Measurements from ENCODE around the gene RELCH. TPM values are rescaled to one million over a fixed set of nuclear protein-coding genes. Genes with fewer than 3 reads are reported as not detected.
A peak's percentile ranks its signal among the peaks of the same experiment; 100 is the strongest.

Gene RELCH
- total RNA-seq, 2 donors from 2014 or later = 38.9 to 56.3 TPM

DNA sequence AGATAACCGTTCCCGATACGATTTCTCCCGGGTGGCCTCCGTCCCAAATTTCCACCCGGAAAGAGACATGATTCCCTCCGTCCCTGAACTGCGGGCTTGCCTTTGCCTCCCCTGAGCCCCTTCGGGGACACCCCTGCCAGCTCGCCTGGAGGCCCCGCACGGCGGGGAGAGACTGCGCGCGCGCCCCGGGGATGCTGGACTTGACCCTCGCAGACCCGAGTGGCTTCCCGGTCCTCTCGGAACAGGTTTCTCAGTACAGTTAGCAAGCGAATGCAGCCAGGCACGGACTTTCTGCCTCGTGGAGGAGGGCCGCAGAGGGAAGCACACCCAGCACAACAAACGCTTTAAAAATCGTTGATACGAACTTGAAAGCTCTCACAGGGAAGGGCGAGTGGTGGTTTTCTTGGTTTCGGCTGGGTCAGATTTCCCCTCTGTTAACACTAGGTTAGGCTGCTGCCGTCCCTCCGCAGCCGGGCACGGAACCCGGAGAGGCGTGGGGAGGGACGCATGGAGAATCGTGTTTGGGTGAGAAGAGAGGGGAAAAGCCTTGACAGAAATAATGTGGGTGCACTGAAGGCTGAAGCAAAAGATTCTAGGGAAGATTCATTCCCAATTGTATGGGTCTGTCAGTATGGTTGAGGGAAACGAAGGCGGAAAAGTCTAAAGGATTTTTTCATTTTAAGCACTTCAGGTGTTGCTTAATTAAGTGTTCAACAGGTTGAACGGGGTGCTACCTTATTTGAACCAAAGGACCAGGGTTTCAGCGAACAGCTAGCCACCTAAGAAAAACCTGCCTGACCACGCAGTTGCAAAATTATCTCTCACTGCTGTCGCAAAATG, 139.0 kb downstream of the RELCH start:
- Mint-ChIP-seq H3K4me1 (ENCODE audit: low read depth in 2 of 2) (peaks cover 37 to 44% of the 10 kb centered on the region in 2 donors), H3K4me3 (peak overlapping the region; percentile 89), H3K36me3 (no peaks in the 10 kb centered on the region), H3K9me3 (no peaks in the 10 kb centered on the region), H3K27me3 (peaks cover 54 to 74% of the 10 kb centered on the region in 2 donors), H3K27ac (no peak overlapping the region)
- no peak for DNase-seq (ENCODE audit: low spot score)
- ATAC-seq = peak in 1 of 2 donors; percentile 19

DNA sequence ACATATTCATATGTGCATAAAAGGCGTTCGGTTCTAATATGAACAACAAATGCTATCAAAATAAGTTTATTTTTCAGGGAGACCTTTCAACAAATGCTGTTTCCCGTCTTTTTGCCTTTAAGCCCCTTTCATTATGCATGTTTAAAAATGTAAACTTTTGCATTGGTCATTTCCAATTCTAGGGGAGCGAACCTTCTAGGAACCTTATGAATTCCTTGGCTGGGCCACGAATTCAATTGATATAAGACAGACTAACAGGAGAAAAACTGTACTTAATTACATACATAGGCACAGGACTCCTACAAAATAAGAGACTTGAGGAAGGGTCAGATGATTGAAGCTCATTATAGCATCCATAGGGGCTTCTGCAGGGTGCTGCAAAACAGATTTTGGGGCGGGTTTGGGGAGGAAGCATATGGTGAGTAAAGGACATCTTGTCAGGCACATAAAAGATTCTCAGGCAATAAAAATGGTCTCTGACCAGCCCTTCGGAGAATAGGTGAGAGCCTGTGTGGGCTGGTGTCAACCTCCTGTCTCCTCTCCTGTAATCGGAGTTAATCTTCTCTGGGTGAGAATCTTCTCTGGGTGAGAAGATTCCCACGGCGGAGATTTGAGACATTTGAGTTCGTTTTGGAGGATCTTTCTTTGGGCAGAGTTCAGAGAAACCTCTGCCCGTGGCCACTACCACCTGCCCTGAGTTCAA, 139.7 kb downstream of the RELCH start:
- Mint-ChIP-seq H3K9me3 (no peaks in the 10 kb centered on the region), H3K27ac (no peak overlapping the region), H3K4me1 (ENCODE audit: low read depth in 2 of 2) (peaks cover 43 to 51% of the 10 kb centered on the region in 2 donors), H3K27me3 (peaks cover 56 to 73% of the 10 kb centered on the region in 2 donors), H3K36me3 (no peaks in the 10 kb centered on the region), H3K4me3 (peak overlapping the region; percentile 89)
- DNase-seq (ENCODE audit: low spot score) (no peak), ATAC-seq (no peak)

DNA sequence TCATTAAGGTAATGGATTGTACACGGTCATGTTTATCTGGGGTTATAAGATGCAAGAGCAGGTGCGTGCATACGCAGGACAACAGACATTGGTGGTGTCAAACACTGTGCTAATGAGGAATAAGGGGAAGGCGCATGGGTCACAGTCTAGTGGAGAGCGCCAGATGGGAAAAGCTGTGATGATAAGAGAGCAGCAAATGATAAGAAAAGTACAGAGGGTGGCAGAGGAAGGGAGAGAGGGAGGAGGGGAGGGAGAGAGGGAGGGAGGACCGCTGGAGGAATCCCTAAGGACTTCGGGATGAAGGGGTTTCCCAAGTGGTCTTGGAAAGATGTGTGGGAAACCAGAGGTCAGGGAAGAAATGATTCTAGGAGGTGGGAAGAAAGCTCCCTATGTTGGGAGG, 140.9 kb downstream of the RELCH start:
- peaks cover 55 to 72% of the 10 kb centered on the region in 2 donors for H3K27me3 Mint-ChIP-seq
- no peak overlapping the region for H3K27ac Mint-ChIP-seq
- H3K4me1 Mint-ChIP-seq (ENCODE audit: low read depth in 2 of 2) = peaks cover 46 to 54% of the 10 kb centered on the region in 2 donors
- no peaks in the 10 kb centered on the region for H3K9me3 Mint-ChIP-seq
- H3K36me3 Mint-ChIP-seq = no peaks in the 10 kb centered on the region
- no peak overlapping the region for H3K4me3 Mint-ChIP-seq
- ATAC-seq = no peak
- DNase-seq (ENCODE audit: low spot score) = no peak

DNA sequence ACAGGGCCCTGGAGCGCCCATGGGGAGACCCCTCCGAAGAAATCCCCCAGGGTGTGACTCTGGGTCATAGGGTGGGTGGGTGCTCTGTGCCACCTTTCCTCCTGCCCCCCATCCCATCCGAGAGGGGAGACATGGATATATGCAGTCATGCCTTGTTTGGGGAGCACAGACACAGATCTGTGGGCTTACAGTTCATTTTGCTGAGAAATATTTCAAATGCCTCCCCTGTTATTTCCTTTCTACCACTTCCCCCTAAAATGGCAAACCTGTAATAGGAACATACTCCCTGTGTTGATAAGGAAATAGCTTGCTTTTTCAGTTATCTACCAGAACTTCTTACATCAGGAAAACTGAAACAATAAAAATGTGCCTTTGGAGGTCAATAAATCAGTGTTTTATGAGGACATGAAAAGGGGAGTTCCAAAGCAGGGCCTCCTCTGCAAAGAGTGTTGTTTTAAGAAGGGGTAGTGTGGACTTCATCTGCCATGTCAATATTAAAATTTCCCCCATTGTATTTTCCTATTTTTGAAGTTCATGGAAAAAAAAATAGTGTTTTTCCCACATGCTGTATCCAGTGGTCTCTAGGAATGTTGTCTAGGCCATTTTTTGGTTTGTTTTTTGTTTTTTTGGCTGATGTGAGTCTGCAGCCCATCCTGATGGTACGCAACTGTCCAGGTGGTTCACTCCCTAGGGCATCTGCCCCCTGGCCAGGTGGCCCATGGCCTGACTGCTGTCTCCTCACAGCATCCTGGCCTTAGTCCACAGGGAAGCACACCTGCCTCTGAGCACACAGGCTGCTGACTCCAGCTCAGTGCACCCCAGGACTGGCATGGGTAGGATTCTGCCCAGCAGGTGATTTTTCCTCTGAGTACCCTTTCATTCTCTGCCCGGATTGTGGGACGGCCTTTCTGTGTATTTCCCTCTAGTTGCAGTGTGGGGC, 141.8 kb downstream of the RELCH start:
- Mint-ChIP-seq H3K27ac (peak overlapping the region in 1 of 2 donors; percentile 26), H3K4me3 (peak overlapping the region; percentile 75), H3K27me3 (peaks cover 49 to 64% of the 10 kb centered on the region in 2 donors), H3K9me3 (no peaks in the 10 kb centered on the region), H3K4me1 (ENCODE audit: low read depth in 2 of 2) (peaks cover 46 to 51% of the 10 kb centered on the region in 2 donors), H3K36me3 (no peaks in the 10 kb centered on the region)
- DNase-seq (ENCODE audit: low spot score) (no peak), ATAC-seq (no peak)

DNA sequence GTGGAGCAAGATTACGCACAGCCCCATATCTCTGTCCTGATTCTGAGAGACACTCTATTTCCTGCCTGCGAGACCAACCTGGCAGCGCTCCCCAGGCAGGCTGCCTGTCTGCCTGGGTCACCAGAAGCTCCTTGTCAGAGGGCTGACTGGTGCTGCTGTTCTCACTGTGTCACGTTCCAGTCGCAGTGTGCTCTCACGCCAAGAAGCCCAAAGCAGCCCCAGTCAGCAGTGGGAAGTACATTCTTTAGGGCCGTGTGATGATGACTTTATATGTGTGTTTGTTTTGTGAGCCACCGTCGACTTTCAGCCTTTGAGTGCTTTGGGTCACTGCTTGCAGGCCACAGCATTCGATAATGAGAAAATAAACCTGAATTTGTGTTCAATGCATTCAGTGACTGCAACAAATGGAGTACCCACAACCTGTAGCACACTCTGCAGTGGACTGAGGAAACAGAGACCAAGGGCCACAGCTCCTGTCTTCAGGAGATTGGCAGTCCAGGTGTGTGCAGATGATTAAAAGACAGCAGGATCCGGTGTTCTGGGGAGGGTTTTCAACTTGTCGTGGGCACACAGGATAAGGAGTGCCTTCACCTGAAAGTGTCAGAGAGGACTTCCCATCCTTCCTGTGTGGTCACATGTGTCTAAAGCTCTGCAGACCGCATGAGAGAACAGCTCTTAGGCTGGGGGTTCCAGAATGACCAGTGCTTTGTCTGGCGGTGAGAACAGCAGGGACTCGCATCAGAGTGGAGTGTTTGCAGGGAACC, 142.8 kb downstream of the RELCH start:
- H3K4me3 Mint-ChIP-seq = peak overlapping the region; percentile 75
- H3K27me3 Mint-ChIP-seq = peaks cover 43 to 54% of the 10 kb centered on the region in 2 donors
- peak overlapping the region; percentile 26 to 30 for H3K27ac Mint-ChIP-seq
- no peaks in the 10 kb centered on the region for H3K9me3 Mint-ChIP-seq
- peaks cover 40 to 42% of the 10 kb centered on the region in 2 donors for H3K4me1 Mint-ChIP-seq (ENCODE audit: low read depth in 2 of 2)
- ATAC-seq = peak; percentile 60 to 64
- DNase-seq (ENCODE audit: low spot score) = no peak
- H3K36me3 Mint-ChIP-seq = no peaks in the 10 kb centered on the region

DNA sequence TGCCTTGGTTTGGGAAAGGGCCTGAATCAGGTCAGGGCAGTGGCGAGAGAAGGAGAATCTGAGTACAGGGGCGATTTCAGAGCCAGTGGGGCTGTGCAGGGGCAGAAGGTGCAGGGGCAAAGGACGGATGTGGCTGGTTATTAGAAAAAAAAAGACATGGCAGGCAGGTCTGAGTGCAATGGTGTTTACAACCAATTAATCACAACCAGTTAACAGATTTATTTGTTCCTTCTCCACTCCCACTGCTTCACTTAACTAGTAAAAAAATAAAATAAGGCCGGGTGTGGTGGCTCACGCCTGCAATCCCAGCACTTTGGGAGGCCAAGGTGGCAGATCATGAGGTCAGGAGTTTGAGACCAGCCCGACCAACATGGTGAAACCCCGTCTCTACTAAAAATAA, 143.6 kb downstream of the RELCH start:
- H3K36me3 Mint-ChIP-seq = no peaks in the 10 kb centered on the region
- peaks cover 40 to 42% of the 10 kb centered on the region in 2 donors for H3K4me1 Mint-ChIP-seq (ENCODE audit: low read depth in 2 of 2)
- peaks cover 43 to 54% of the 10 kb centered on the region in 2 donors for H3K27me3 Mint-ChIP-seq
- peak overlapping the region in 1 of 2 donors; percentile 26 for H3K27ac Mint-ChIP-seq
- peak overlapping the region; percentile 75 for H3K4me3 Mint-ChIP-seq
- DNase-seq (ENCODE audit: low spot score) = no peak
- no peaks in the 10 kb centered on the region for H3K9me3 Mint-ChIP-seq
- ATAC-seq = no peak

DNA sequence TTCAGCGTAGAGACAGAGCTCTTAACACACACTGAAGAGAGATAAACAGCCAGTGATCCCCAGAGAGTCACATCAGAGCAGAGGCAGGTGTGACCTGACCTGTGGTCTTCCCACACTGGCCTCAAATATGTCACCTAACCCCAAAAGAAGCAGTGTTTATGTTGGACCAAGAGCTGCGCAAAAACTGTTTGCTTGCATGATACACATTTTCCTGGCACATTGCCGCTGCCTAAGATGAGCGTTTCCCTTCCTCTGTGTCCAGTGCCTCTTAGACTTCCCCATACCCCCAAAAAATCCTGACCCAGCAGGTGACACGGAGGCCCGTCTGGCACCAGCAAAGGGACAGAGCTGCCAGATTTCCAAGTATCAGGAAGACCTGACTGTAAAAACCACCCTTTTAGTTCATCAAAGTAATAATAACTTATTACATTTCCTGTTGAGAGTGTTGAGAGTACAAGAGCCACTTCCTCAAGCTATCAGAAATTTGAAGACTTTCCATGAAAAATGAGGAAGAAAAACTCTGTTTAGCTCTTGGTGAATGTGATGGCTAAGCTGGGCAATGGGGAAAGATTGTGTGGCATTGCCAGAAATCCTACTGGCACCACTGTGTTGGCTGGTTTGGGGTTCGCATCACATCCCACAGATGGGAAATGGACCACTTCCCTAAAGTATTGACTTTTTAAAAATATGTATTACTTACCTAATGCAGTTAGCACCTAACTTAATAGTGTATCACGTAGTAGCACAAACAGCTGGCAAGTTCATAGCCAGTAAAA, 144.7 kb downstream of the RELCH start:
- Mint-ChIP-seq H3K9me3 (no peaks in the 10 kb centered on the region), H3K36me3 (no peaks in the 10 kb centered on the region), H3K4me1 (ENCODE audit: low read depth in 2 of 2) (peaks cover 31 to 32% of the 10 kb centered on the region in 2 donors), H3K4me3 (peak overlapping the region; percentile 5), H3K27me3 (peaks cover 36 to 44% of the 10 kb centered on the region in 2 donors), H3K27ac (no peak overlapping the region)
- no peak for DNase-seq (ENCODE audit: low spot score)
- peak; percentile 48 for ATAC-seq

DNA sequence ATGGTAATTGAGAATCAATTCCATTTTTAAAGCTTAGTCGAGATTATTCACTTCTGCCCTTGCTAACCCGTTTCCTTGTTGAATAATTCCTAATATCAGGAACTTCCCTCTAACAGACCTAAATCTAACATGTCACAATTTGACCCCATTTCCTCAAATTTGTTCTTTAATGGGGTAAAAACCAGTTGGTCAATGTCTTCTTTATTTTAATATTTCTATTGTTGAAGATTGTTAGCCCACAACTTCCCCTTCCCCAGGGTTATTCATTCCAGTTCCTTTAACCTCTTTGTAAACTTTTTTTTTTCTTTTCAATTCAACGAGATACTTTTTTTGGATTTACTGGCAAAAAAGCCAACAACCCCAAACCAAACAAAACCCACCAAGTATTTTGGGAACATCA, 145.4 kb downstream of the RELCH start:
- H3K9me3 Mint-ChIP-seq = no peaks in the 10 kb centered on the region

DNA sequence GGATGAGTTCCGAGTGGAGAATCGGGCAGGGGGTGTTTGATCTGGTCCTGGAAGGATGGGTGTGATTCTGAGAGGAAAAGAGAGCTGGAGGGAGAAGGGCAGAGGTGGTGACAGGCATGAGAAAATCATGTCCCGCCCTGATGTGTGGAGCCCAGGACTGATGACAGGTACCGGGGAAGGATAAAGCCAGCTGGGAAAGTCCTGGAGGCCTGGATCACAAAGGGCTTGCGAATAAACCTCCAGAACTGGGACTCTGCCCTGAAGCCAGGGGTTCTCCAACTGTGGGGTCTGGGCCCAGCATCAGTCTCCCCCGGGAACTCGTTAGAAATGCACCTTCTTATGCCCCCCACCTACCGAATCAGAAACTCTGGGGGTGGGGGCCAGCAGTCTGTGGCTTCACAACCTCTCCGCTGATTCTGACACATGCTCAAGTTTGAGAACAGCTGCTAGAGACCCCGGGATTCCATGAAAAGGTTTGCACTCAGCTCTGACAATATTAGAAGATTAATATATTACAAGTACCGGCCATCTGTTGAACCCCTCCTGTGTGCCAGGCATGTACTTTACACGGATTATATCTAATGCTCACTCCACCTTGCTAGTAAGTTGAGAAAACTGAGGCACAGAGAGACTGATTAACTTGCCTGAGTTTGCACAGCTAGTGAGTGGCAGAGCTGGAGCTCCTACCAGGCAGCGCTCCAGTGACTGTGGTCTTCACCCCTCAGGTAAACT, 146.1 kb downstream of the RELCH start:
- DNase-seq (ENCODE audit: low spot score) (no peak), ATAC-seq (no peak)
- Mint-ChIP-seq H3K36me3 (no peaks in the 10 kb centered on the region), H3K4me3 (no peak overlapping the region), H3K27me3 (peaks cover 34 to 41% of the 10 kb centered on the region in 2 donors), H3K4me1 (ENCODE audit: low read depth in 2 of 2) (peaks cover 25% of the 10 kb centered on the region in 2 donors), H3K27ac (no peak overlapping the region), H3K9me3 (no peaks in the 10 kb centered on the region)

More for the DNA sequence above, 145.4 kb downstream of the RELCH start:
- H3K27ac Mint-ChIP-seq = no peak overlapping the region
- H3K36me3 Mint-ChIP-seq = no peaks in the 10 kb centered on the region
- peaks cover 35 to 41% of the 10 kb centered on the region in 2 donors for H3K27me3 Mint-ChIP-seq
- ATAC-seq (no peak), DNase-seq (ENCODE audit: low spot score) (no peak)
- peaks cover 29 to 31% of the 10 kb centered on the region in 2 donors for H3K4me1 Mint-ChIP-seq (ENCODE audit: low read depth in 2 of 2)
- H3K4me3 Mint-ChIP-seq = no peak overlapping the region

DNA sequence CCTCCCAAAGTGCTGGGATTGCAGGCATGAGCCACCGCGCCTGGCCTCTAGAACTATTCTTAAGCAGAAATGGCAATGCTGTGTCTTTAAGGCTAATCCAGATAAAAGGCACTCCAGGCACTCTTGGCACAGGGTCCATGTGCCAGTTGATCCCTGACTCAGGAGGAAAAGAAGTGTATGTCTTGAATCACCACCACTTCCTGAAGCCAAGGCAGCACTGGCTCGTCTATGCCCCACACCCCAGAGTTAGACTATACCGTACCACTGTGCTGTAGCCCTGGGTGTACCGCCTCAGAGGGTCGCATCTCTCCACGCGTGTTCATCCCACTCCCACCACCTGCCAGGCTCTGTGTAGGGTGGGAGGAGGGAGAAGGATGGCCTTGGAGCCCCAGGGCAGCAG, 147.1 kb downstream of the RELCH start:
- Mint-ChIP-seq H3K9me3 (no peaks in the 10 kb centered on the region), H3K27me3 (peaks cover 33 to 40% of the 10 kb centered on the region in 2 donors), H3K4me3 (no peak overlapping the region), H3K27ac (no peak overlapping the region), H3K4me1 (ENCODE audit: low read depth in 2 of 2) (peaks cover 24 to 28% of the 10 kb centered on the region in 2 donors), H3K36me3 (no peaks in the 10 kb centered on the region)
- ATAC-seq (no peak), DNase-seq (ENCODE audit: low spot score) (no peak)

DNA sequence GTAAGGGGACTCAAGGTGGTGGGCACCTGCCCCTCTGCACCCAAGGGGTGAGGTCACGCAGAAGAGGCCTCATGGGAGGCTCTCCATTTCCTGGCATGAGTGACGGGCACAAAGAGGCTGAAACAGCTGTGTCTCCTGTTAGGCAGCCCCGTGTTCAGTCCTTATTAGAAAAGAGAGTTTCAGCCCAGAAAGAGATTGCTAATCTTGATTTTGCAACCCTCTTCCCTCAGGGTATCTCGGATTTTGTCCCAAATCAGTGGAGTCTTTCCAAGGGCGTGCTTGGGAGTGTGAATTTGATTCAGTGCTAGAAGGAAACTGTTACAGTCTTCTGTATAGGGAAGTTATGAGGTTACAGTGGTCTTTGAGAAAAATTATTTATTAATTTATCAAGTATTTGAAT, 148.4 kb downstream of the RELCH start:
- H3K9me3 Mint-ChIP-seq = no peaks in the 10 kb centered on the region
- H3K4me3 Mint-ChIP-seq = no peak overlapping the region
- H3K4me1 Mint-ChIP-seq (ENCODE audit: low read depth in 2 of 2) = peaks cover 10 to 23% of the 10 kb centered on the region in 2 donors
- no peak for ATAC-seq
- peaks cover 28 to 42% of the 10 kb centered on the region in 2 donors for H3K27me3 Mint-ChIP-seq
- no peaks in the 10 kb centered on the region for H3K36me3 Mint-ChIP-seq
- no peak overlapping the region for H3K27ac Mint-ChIP-seq
- DNase-seq (ENCODE audit: low spot score) = no peak

DNA sequence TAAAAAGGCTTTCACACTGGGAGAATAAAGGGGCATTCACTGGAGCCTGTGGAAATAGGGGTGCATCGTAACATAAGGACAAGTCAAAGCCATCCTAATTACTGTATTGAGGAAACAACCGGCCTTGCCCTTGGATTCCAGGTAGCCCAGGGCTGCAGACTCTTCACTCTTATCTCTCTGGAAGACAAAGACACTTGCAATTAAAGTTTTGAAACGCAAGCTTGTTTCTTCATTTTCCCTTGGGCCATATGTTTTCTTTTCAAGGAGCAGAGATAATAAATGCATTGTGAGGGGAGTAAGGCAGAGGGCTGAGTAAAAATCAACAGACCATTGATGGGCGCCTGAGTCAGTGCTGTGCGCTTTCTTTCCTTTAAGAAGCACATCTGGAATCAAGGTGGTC, 149.6 kb downstream of the RELCH start:
- Mint-ChIP-seq H3K27ac (no peak overlapping the region), H3K4me3 (no peak overlapping the region), H3K9me3 (no peaks in the 10 kb centered on the region), H3K27me3 (peaks cover 26 to 38% of the 10 kb centered on the region in 2 donors), H3K36me3 (no peaks in the 10 kb centered on the region), H3K4me1 (ENCODE audit: low read depth in 2 of 2) (peaks cover 4 to 16% of the 10 kb centered on the region in 2 donors)
- DNase-seq (ENCODE audit: low spot score) (no peak), ATAC-seq (no peak)

All from natural killer cell treated with Interleukin-12 subunit alpha and Interleukin-12 subunit beta and Interleukin-15 and Interleukin-18, amount 100 ng/mL, for 72 hours (primary cell).